WTC11 (cell line): ENCODE data around the gene ACO2. TPM values are rescaled to one million over a fixed set of nuclear protein-coding genes. Genes with fewer than 3 reads are reported as not detected.
A peak's percentile ranks its signal among the peaks of the same experiment; 100 is the strongest.
"Not testable (repeated sequence)": the region's sequence is repeated elsewhere in the genome, so short reads cannot be mapped to it uniquely, and the experiment has no call there.

Experiments
- ATAC-seq: fragments of 200-7000 bp; cut with Tn5 transposase; 2 replicates; pipeline ENCODE4 v1.10.0; 2021; ENCODE audit warnings: mild to moderate bottlenecking, moderate library complexity
- CTCF ChIA-PET: fragments of 300-600 bp; sonication (Branson Sonifier 250); formaldehyde crosslinking; loops from one replicate; lab custom pipeline; 2021; ENCODE audit warnings: antibody characterized with exemption; lab: Charles Lee
- POLR2A ChIA-PET: fragments of 350-600 bp; sonication (Branson Sonifier 250); formaldehyde crosslinking; loops from one replicate; lab custom pipeline; 2021; ENCODE audit warnings: antibody characterized with exemption; lab: Charles Lee
- DNase-seq: peaks from one replicate; pipeline ENCODE4 v3.0.0; 2021; ENCODE audit warnings: low spot score
- H3K27ac Mint-ChIP-seq: 2 replicates; pipeline ENCODE4 v1.8.0; 2021; ENCODE audit warnings: mixed read lengths
- H3K27me3 Mint-ChIP-seq: 2 replicates; pipeline ENCODE4 v1.8.0; 2021; ENCODE audit warnings: low read depth, mild to moderate bottlenecking, moderate library complexity, mixed read lengths
- H3K36me3 Mint-ChIP-seq: 2 replicates; pipeline ENCODE4 v1.8.0; 2021; ENCODE audit warnings: mixed read lengths
- H3K4me1 Mint-ChIP-seq: 2 replicates; pipeline ENCODE4 v1.8.0; 2022; ENCODE audit warnings: mixed read lengths
- H3K4me3 Mint-ChIP-seq: 2 replicates; pipeline ENCODE4 v1.8.0; 2021; ENCODE audit warnings: mild to moderate bottlenecking, moderate library complexity, mixed read lengths
- H3K9me3 Mint-ChIP-seq: 2 replicates; pipeline ENCODE4 v1.8.0; 2021; ENCODE audit warnings: mixed read lengths
- CREB1 ChIP-seq: sonication (generic); formaldehyde crosslinking; IDR thresholded peaks from 2 replicates; pipeline ENCODE4 v1.8.0; 2023; ENCODE audit warnings: mild to moderate bottlenecking, missing genetic modification reagents
- E2F4 ChIP-seq: sonication (generic); formaldehyde crosslinking; IDR thresholded peaks from 2 replicates; pipeline ENCODE4 v1.8.1; 2022; ENCODE audit warnings: low read depth, mild to moderate bottlenecking, moderate library complexity, missing genetic modification reagents, borderline replicate concordance
- FOXP4 ChIP-seq: sonication (generic); formaldehyde crosslinking; IDR thresholded peaks from 2 replicates; pipeline ENCODE4 v1.8.0; 2022; ENCODE audit warnings: mild to moderate bottlenecking, missing genetic modification reagents
- HMGA2 ChIP-seq: fragments of 250-450 bp; sonication (Bioruptor Pico); IDR thresholded peaks from 2 replicates; pipeline ENCODE4 v1.4.0; 2021; ENCODE audit warnings: mild to moderate bottlenecking, moderate library complexity
- JUN ChIP-seq: sonication (generic); formaldehyde crosslinking; IDR thresholded peaks from 2 replicates; pipeline ENCODE4 v1.8.0; 2023; ENCODE audit warnings: mild to moderate bottlenecking, missing genetic modification reagents
- NFATC4 ChIP-seq: fragments of 250-450 bp; sonication (Bioruptor Pico); IDR thresholded peaks from 2 replicates; pipeline ENCODE4 v1.9.0; 2021; ENCODE audit warnings: mild to moderate bottlenecking
- PRDM15 ChIP-seq: sonication (generic); formaldehyde crosslinking; IDR thresholded peaks from 2 replicates; pipeline ENCODE4 v1.8.0; 2022; ENCODE audit warnings: missing genetic modification reagents
- SMAD3 ChIP-seq: sonication (generic); formaldehyde crosslinking; IDR thresholded peaks from 2 replicates; pipeline ENCODE4 v1.8.0; 2022; ENCODE audit warnings: missing genetic modification reagents, mild to moderate bottlenecking, borderline replicate concordance
- ZNF512 ChIP-seq: sonication (generic); formaldehyde crosslinking; IDR thresholded peaks from 2 replicates; pipeline ENCODE4 v1.8.1; 2022; ENCODE audit warnings: missing genetic modification reagents, borderline replicate concordance
- total RNA-seq: library from RNA; stranded (reverse); gene quantifications from 3 replicates; pipeline ENCODE4 v1.2.3, GENCODE V29; 2021

ACO2 gene
- total RNA-seq, 1 experiment from 2014 or later = 104 TPM

DNA sequence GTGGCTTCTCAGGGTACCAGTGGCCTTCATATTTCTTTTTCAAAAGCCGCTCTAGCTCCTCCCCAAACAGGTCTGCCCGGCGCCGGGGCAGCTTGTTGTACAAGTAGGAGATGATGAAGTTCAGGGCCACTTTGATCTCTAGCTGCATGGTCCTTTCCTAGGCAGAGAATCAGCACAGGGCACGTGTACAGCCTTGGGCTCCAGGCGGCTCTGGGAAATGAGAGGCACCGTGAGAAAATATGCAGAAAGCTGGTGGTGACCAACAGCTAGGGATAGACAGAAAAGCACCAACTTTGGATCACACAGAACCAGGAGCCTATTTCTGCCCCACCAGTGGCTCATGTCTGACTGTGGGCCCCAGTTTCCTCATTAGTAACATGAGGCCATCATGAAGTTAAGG, 31.7 kb upstream of the ACO2 start (continued):
- TF ChIP-seq E2F4 (CRISPR knock-in tag) (no peak), NFATC4 (no peak), CREB1 (no peak), FOXP4 (no peak), PRDM15 (CRISPR knock-in tag) (no peak), HMGA2 (no peak)

GRCh38 chr22:41440511-41440910, 28.4 kb upstream of the ACO2 start:
- DNase-seq, ATAC-seq, H3K27me3 Mint-ChIP-seq, H3K4me3 Mint-ChIP-seq, H3K27ac Mint-ChIP-seq, H3K9me3 Mint-ChIP-seq: not testable (repeated sequence)
- Mint-ChIP-seq H3K4me1 (peaks cover 14% of the 10 kb centered on the region), H3K36me3 (peaks cover 48% of the 10 kb centered on the region)
- POLR2A ChIA-PET = interaction anchor here (0.7 kb wide), 1 partner anchor 105 kb away, joined by 3 read pairs; no protein-coding TSS in a partner anchor
- CTCF ChIA-PET = interaction anchor here (0.7 to 0.8 kb wide), 2 partner anchors 32 to 77 kb away, joined by 3 to 4 read pairs; no protein-coding TSS in a partner anchor

DNA sequence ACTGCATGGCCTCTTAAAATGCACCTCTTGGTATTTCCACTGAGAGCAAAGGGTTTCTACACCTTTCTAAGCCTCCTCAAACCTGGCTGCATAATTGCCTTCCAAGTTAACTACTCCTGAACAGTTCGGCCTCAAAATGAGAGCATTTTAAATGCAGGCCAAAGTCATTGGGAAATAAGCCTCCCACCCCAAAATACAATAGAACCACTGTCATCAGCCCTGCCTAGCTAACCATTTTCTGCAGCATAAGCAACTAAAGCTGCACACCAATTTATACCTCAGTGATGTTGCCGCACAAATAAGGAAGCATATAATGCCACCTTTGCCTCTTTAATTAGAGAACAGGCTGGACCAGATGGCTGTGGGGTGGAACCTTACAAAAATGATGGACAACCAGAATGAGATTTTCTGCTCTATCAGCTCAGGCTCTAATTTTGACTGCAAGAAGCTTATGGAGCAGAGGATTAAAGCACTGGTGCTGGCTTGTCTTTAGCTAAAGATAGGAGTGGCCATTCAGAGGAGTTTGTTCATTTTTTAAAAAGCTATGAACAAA, 26.6 kb upstream of the ACO2 start:
- no peak for DNase-seq
- H3K27me3 Mint-ChIP-seq = no peaks in the 10 kb centered on the region
- peak overlapping the region; percentile 49; the same call in 1 of the 2 replicates for H3K27ac Mint-ChIP-seq
- ChIA-PET POLR2A (no interaction called here), CTCF (interaction anchor here (1.0 to 1.7 kb wide), 3 partner anchors 38 to 84 kb away, joined by 3 to 12 read pairs (median 4); no protein-coding TSS in a partner anchor)
- H3K4me3 Mint-ChIP-seq = peak overlapping the region; percentile 96
- peaks cover 14% of the 10 kb centered on the region for H3K4me1 Mint-ChIP-seq
- peaks cover 33% of the 10 kb centered on the region for H3K36me3 Mint-ChIP-seq
- TF ChIP-seq JUN (CRISPR knock-in tag) = no peak
- TF ChIP-seq ZNF512 (CRISPR knock-in tag) = no peak
- no peak for TF ChIP-seq SMAD3 (CRISPR knock-in tag)
- ATAC-seq = no peak
- H3K9me3 Mint-ChIP-seq = no peaks in the 10 kb centered on the region
